Measurements from ENCODE around the gene TMPRSS7. TPM values are rescaled to one million over a fixed set of nuclear protein-coding genes. Genes with fewer than 3 reads are reported as not detected.

The TMPRSS7 gene
- total RNA-seq, 1 donor from 2014 or later, result not detected

- no peak overlapping the region for H3K27ac Mint-ChIP-seq (ENCODE audit: unreplicated experiment)
- H3K4me3 Mint-ChIP-seq, result no peak overlapping the region
- no peak for TF ChIP-seq CTCF (conservative IDR thresholded peaks at IDR 0.05)
- peaks cover 54% of the 10 kb centered on the region for H3K4me1 Mint-ChIP-seq
- peaks cover 3% of the 10 kb centered on the region for H3K9me3 Mint-ChIP-seq
- H3K36me3 Mint-ChIP-seq (ENCODE audit: low read depth), result peaks cover 13% of the 10 kb centered on the region
- no peak for DNase-seq (ENCODE audit: low read depth, low spot score)
- H3K27me3 Mint-ChIP-seq (ENCODE audit: low read depth), result no peaks in the 10 kb centered on the region
Observed at GRCh38 chr3:112123548-112123947, 89.0 kb downstream of the TMPRSS7 start.

- peaks cover 3% of the 10 kb centered on the region for H3K9me3 Mint-ChIP-seq
- H3K4me3 Mint-ChIP-seq, result no peak overlapping the region
- TF ChIP-seq CTCF (conservative IDR thresholded peaks at IDR 0.05), result no peak
- no peak for DNase-seq (ENCODE audit: low read depth, low spot score)
- H3K27ac Mint-ChIP-seq (ENCODE audit: unreplicated experiment), result no peak overlapping the region
- peaks cover 51% of the 10 kb centered on the region for H3K4me1 Mint-ChIP-seq
- peaks cover 4% of the 10 kb centered on the region for H3K36me3 Mint-ChIP-seq (ENCODE audit: low read depth)
- no peaks in the 10 kb centered on the region for H3K27me3 Mint-ChIP-seq (ENCODE audit: low read depth)
Observed at GRCh38 chr3:112124907-112125607, 90.5 kb downstream of the TMPRSS7 start.

GRCh38 chr3:112126511-112126911 lies 92.0 kb downstream of the TMPRSS7 start:
- peaks cover 9% of the 10 kb centered on the region for H3K36me3 Mint-ChIP-seq (ENCODE audit: low read depth)
- no peaks in the 10 kb centered on the region for H3K27me3 Mint-ChIP-seq (ENCODE audit: low read depth)
- H3K27ac Mint-ChIP-seq (ENCODE audit: unreplicated experiment), result peak overlapping the region; percentile 72
- no peak for TF ChIP-seq CTCF (conservative IDR thresholded peaks at IDR 0.05)
- DNase-seq (ENCODE audit: low read depth, low spot score), result no peak
- H3K9me3 Mint-ChIP-seq, result peaks cover 3% of the 10 kb centered on the region
- H3K4me1 Mint-ChIP-seq, result peaks cover 47% of the 10 kb centered on the region
- H3K4me3 Mint-ChIP-seq, result no peak overlapping the region

GRCh38 chr3:112127522-112128494 lies 93.3 kb downstream of the TMPRSS7 start:
- H3K27me3 Mint-ChIP-seq (ENCODE audit: low read depth), result no peaks in the 10 kb centered on the region
- no peak overlapping the region for H3K4me3 Mint-ChIP-seq
- peaks cover 6% of the 10 kb centered on the region for H3K36me3 Mint-ChIP-seq (ENCODE audit: low read depth)
- H3K27ac Mint-ChIP-seq (ENCODE audit: unreplicated experiment), result no peak overlapping the region
- DNase-seq (ENCODE audit: low read depth, low spot score), result no peak
- H3K4me1 Mint-ChIP-seq, result peaks cover 47% of the 10 kb centered on the region
- H3K9me3 Mint-ChIP-seq, result peaks cover under 1% of the 10 kb centered on the region
- TF ChIP-seq CTCF (conservative IDR thresholded peaks at IDR 0.05), result no peak

- no peak for DNase-seq (ENCODE audit: low read depth, low spot score)
- H3K36me3 Mint-ChIP-seq (ENCODE audit: low read depth), result peaks cover 5% of the 10 kb centered on the region
- no peak overlapping the region for H3K4me3 Mint-ChIP-seq
- TF ChIP-seq CTCF (conservative IDR thresholded peaks at IDR 0.05), result no peak
- no peaks in the 10 kb centered on the region for H3K9me3 Mint-ChIP-seq
- peaks cover 47% of the 10 kb centered on the region for H3K4me1 Mint-ChIP-seq
- no peaks in the 10 kb centered on the region for H3K27me3 Mint-ChIP-seq (ENCODE audit: low read depth)
- no peak overlapping the region for H3K27ac Mint-ChIP-seq (ENCODE audit: unreplicated experiment)
Observed at GRCh38 chr3:112128843-112129727, 94.5 kb downstream of the TMPRSS7 start.

Data from neural crest cell (in vitro differentiated cells).